HFFc6 (cell line): Measurements from ENCODE around the gene SCAPER. TPM values are rescaled to one million over a fixed set of nuclear protein-coding genes. Genes with fewer than 3 reads are reported as not detected.

Experiments used
- DNase-seq: peaks from one replicate; pipeline ENCODE4 v3.0.0-alpha.2; 2018
- H3K27ac Mint-ChIP-seq: 2 replicates; pipeline ENCODE4 v1.8.0; 2020; ENCODE audit warnings: mild to moderate bottlenecking, mixed read lengths
- H3K27me3 Mint-ChIP-seq: 2 replicates; pipeline ENCODE4 v1.8.0; 2021; ENCODE audit warnings: mild to moderate bottlenecking, moderate library complexity, mixed read lengths; ENCODE audit not compliant: insufficient read depth
- H3K36me3 Mint-ChIP-seq: 2 replicates; pipeline ENCODE4 v1.8.0; 2021; ENCODE audit warnings: low read depth, mixed read lengths
- H3K4me1 Mint-ChIP-seq: 2 replicates; pipeline ENCODE4 v1.8.0; 2020; ENCODE audit warnings: low read depth, mixed read lengths
- H3K4me3 Mint-ChIP-seq: 2 replicates; pipeline ENCODE4 v1.8.0; 2020; ENCODE audit warnings: mild to moderate bottlenecking, moderate library complexity, mixed read lengths
- H3K9me3 Mint-ChIP-seq: 2 replicates; pipeline ENCODE4 v1.8.0; 2020; ENCODE audit warnings: mild to moderate bottlenecking, mixed read lengths
- total RNA-seq, 6 experiments: library from RNA; stranded (reverse); fragmentation: NEBNext Ultra II Directional; extraction: Animal tissue kit (Norgen Biotek cat#: 25700); gene quantifications; 2 replicates in 1 of 6; 3 replicates in 5 of 6; pipeline ENCODE4 v1.2.3, GENCODE V29; 2021
- TF ChIP-seq, protein P1 (sequence below): fragments of 200-600 bp; sonication (generic); IDR thresholded peaks from 2 replicates; pipeline ENCODE4 v1.5.0; 2021; ENCODE audit warnings: antibody characterized with exemption, mild to moderate bottlenecking

SCAPER gene
- total RNA-seq, 6 experiments from 2014 or later: 6.9 to 10.1 (median 8.1) TPM

GRCh38 chr15:76344893-76345582 is 560.1 kb downstream of the SCAPER start:
- no peaks in the 10 kb centered on the region; the same call in 1 of the 2 replicates for H3K27me3 Mint-ChIP-seq
- peak overlapping the region; percentile 65 for H3K4me3 Mint-ChIP-seq
- peak overlapping the region; percentile 13 for H3K27ac Mint-ChIP-seq
- peaks cover 13% of the 10 kb centered on the region for H3K36me3 Mint-ChIP-seq
- no peak for DNase-seq
- H3K9me3 Mint-ChIP-seq: no peaks in the 10 kb centered on the region
- H3K4me1 Mint-ChIP-seq: peaks cover 37% of the 10 kb centered on the region
- TF ChIP-seq, protein P1, sequence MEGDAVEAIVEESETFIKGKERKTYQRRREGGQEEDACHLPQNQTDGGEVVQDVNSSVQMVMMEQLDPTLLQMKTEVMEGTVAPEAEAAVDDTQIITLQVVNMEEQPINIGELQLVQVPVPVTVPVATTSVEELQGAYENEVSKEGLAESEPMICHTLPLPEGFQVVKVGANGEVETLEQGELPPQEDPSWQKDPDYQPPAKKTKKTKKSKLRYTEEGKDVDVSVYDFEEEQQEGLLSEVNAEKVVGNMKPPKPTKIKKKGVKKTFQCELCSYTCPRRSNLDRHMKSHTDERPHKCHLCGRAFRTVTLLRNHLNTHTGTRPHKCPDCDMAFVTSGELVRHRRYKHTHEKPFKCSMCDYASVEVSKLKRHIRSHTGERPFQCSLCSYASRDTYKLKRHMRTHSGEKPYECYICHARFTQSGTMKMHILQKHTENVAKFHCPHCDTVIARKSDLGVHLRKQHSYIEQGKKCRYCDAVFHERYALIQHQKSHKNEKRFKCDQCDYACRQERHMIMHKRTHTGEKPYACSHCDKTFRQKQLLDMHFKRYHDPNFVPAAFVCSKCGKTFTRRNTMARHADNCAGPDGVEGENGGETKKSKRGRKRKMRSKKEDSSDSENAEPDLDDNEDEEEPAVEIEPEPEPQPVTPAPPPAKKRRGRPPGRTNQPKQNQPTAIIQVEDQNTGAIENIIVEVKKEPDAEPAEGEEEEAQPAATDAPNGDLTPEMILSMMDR: no peak

DNA sequence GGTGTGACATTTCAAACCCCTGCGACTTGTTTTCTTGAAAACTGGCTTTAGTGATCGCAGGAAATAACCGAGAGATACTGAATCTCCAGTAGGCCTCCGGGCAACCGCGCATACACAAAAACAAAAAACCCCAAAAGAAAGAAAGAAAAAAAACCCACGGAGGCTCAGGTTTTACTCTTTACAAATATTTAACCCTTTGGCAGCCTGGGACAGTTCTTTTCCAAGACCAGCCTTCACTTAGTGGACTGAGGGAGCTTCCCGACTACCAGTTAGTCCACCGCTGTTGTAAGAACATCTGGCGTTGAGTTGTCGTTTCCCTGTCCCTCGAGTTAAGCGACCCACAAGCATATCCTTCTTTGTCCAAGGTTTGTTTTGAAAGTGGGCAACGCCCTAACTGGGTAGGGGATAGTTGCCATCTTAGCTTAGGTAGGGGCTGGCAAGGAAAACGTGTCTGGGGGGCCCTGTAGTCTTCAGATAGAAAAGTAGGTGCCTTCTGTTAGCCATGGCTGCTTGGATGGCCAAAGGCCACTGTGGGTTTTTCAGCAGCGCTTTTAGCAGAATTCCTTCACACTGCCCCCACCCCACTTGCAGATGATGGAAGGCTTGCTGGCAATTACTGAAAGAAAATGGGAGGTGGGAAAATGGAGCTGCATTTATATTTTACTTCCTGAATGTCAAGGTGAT is 561.7 kb downstream of the SCAPER start:
- no peak for DNase-seq
- peaks cover 19% of the 10 kb centered on the region for H3K36me3 Mint-ChIP-seq
- H3K4me3 Mint-ChIP-seq: no peak overlapping the region
- peaks cover 44% of the 10 kb centered on the region for H3K4me1 Mint-ChIP-seq
- H3K27ac Mint-ChIP-seq: no peak overlapping the region
- TF ChIP-seq, protein P1: no peak
- H3K9me3 Mint-ChIP-seq: no peaks in the 10 kb centered on the region
- peaks cover 2% of the 10 kb centered on the region for H3K27me3 Mint-ChIP-seq

DNA sequence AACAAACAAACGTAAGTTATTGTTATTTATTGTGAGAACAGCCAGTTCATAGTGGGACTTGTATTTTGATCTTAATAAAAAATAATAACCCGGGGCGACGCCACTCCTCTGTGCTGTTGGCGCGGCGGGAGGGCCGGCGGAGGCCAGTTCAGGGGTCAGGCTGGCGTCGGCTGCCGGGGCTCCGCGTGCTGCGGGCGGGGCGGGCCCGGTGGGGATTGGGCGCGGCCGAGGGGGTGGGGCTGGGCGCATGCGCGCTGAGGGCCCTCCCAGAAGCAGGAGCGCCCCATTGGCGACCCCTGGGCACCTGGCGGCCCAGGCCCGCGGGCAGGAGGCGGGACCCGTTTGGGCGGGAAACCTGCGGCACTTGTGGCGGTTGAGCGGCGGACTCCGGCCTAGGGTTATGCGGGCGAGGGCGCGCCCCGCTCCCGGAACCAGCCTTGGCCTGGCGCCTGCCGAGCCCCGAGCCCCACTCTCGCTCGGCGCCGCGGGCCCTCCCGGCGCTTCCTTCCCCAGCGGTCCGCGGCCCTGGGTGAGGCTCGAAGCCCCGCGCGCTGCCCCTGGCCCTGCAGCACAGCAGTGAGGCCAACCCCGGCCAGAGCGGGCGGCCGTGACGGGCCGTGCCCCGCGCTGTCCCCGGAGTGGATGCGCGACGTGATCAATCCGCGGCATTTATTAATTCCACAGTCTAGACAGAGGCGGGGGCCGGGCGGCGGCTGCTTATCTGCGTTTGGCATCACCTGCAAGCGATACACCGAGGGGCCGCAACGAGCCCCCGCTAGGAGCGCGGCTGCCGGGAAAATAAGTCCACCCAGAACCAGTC is 562.5 kb downstream of the SCAPER start:
- H3K9me3 Mint-ChIP-seq: no peaks in the 10 kb centered on the region
- DNase-seq: no peak
- no peak overlapping the region for H3K27ac Mint-ChIP-seq
- peaks cover 40% of the 10 kb centered on the region for H3K4me1 Mint-ChIP-seq
- H3K27me3 Mint-ChIP-seq: peaks cover 2% of the 10 kb centered on the region
- peaks cover 21% of the 10 kb centered on the region for H3K36me3 Mint-ChIP-seq
- H3K4me3 Mint-ChIP-seq: no peak overlapping the region
- TF ChIP-seq, protein P1: no peak

DNA sequence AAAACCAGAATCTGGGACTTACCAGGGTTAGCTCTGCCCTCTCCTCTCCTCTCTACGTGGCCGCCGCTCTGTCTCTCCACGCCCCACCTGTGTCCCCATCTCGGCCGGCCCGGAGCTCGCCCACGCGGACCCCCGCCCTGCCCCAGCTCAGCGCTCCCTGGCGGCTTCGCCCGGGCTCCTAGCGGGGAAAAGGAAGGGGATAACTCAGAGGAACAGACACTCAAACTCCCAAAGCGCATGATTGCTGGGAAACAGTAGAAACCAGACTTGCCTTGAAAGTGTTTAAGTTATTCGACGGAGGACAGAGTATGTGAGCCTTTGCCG is 563.1 kb downstream of the SCAPER start:
- peaks cover 2% of the 10 kb centered on the region for H3K27me3 Mint-ChIP-seq
- H3K36me3 Mint-ChIP-seq: peaks cover 21% of the 10 kb centered on the region
- H3K4me3 Mint-ChIP-seq: no peak overlapping the region
- no peaks in the 10 kb centered on the region for H3K9me3 Mint-ChIP-seq
- peaks cover 37% of the 10 kb centered on the region for H3K4me1 Mint-ChIP-seq
- DNase-seq: no peak
- TF ChIP-seq, protein P1: no peak
- H3K27ac Mint-ChIP-seq: no peak overlapping the region

- H3K27me3 Mint-ChIP-seq: peaks cover 5% of the 10 kb centered on the region
- H3K36me3 Mint-ChIP-seq: peaks cover 21% of the 10 kb centered on the region
Observed at GRCh38 chr15:76341366-76342057, 563.6 kb downstream of the SCAPER start.

More at GRCh38 chr15:76341366-76342057, 563.6 kb downstream of the SCAPER start:
- H3K27ac Mint-ChIP-seq: no peak overlapping the region
- peaks cover 37% of the 10 kb centered on the region for H3K4me1 Mint-ChIP-seq
- no peak for DNase-seq
- no peaks in the 10 kb centered on the region for H3K9me3 Mint-ChIP-seq
- TF ChIP-seq, protein P1: no peak
- H3K4me3 Mint-ChIP-seq: no peak overlapping the region
